BLaER1 treated with 17β-estradiol and CSF1 and Interleukin-3, amounts not matched to agents 10 nM and 100 nM (cell line): ENCODE data around the gene PHLDA1.
A peak's percentile ranks its signal among the peaks of the same experiment; 100 is the strongest.

Experiments
- H3K27ac ChIP-seq, 11 experiments: shearing (Covaris generic); formaldehyde crosslinking; 2 replicates each; pipeline ENCODE4 v1.8.1; 2022
- H3K27me3 ChIP-seq, 11 experiments: shearing (Covaris generic); formaldehyde crosslinking; 2 replicates each; pipeline ENCODE4 v1.8.1; 2022
- H3K36me3 ChIP-seq, 11 experiments: shearing (Covaris generic); formaldehyde crosslinking; 2 replicates each; pipeline ENCODE4 v1.8.1; 2022
- H3K4me1 ChIP-seq, 10 experiments: shearing (Covaris generic); formaldehyde crosslinking; 2 replicates each; pipeline ENCODE4 v1.8.1; 2022
- H3K4me2 ChIP-seq, 11 experiments: shearing (Covaris generic); formaldehyde crosslinking; 2 replicates each; pipeline ENCODE4 v1.8.1; 2022
- H3K4me3 ChIP-seq, 10 experiments: shearing (Covaris generic); formaldehyde crosslinking; 2 replicates each; pipeline ENCODE4 v1.8.1; 2022
- H3K9ac ChIP-seq, 11 experiments: shearing (Covaris generic); formaldehyde crosslinking; 2 replicates each; pipeline ENCODE4 v1.8.1; 2022
- H3K9me3 ChIP-seq, 11 experiments: shearing (Covaris generic); formaldehyde crosslinking; replicated peaks in 1 of 11; 2 replicates each; pipeline ENCODE4 v1.8.1; 2022
- H4K20me1 ChIP-seq, 11 experiments: shearing (Covaris generic); formaldehyde crosslinking; 2 replicates each; pipeline ENCODE4 v1.8.1; 2022
- Cebpa-rat ChIP-seq, 11 experiments: shearing (Covaris generic); IDR thresholded peaks; 2 replicates each; pipeline ENCODE4 v1.8.1; 2022

PHLDA1 gene

DNA sequence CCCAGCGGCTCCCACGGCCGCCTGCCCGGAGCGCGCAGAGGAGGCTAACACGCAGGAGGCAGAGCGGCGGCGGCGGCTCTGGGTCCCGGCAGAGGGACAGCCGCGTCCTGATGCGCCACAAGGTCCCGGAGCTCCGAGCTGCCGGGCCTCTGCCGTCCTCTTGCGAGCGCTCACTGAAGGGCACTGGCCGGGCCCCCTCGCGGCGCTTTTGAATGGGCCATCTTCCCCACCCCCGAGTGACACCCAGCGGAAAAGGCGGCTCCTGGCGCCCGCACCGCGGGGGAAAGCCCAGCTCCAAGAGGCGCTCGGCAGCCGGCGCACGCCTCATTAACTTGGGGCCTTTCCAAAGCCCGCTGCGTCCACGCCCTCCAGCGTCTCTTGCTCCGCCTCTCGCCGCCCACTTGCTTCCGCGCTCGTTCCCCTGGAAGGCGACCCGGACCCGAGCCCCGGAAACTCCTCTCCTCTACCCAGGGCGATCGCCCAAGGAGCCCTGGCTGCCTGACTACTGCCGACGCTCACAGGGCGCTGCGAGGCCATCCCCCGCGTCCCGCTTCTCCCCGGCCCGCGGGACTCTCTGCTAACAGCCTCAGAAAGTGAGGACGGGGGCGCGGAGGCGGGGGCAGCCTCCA, at the start of gene PHLDA1:
TSS of gene PHLDA1 (minus strand) at position 363 of the 629 bp plus-strand sequence.
- no peak for TF ChIP-seq Cebpa-rat (IDR thresholded peaks at IDR 0.05)
- Histone ChIP-seq H3K4me3 (peak within 1 kb of the TSS; percentile 68 to 80 (median 72)), H3K4me2 (peak within 1 kb of the TSS; percentile 90 to 100 (median 98)), H4K20me1 (peaks cover 0 to 27% (median 15%) of the 10 kb centered on the region in 11 experiments; a peak in 12 of 22 replicates), H3K36me3 (no peaks in the 10 kb centered on the region), H3K27me3 (peaks cover 28 to 33% (median 31%) of the 10 kb centered on the region in 11 experiments), H3K27ac (peak within 1 kb of the TSS; percentile 81 to 93 (median 87)), H3K4me1 (peaks cover 19 to 33% (median 25%) of the 10 kb centered on the region in 10 experiments), H3K9me3 (no peaks in the 10 kb centered on the region), H3K9ac (peak within 1 kb of the TSS; percentile 79 to 93 (median 88))

GRCh38 chr12:76080729-76081415, 49.3 kb upstream of the PHLDA1 start:
- no peak overlapping the region for H3K9ac ChIP-seq
- H3K4me3 ChIP-seq = peak overlapping the region in 3 of 10 experiments; percentile 8 to 97 (median 94); a peak in 4 of 20 replicates
- H4K20me1 ChIP-seq = peaks cover 73 to 85% (median 79%) of the 10 kb centered on the region in 11 experiments
- peak overlapping the region; percentile 82 to 98 (median 93); a peak in 21 of 22 replicates for H3K4me2 ChIP-seq
- no peaks in the 10 kb centered on the region for H3K27me3 ChIP-seq
- peaks cover 18 to 68% (median 55%) of the 10 kb centered on the region in 11 experiments; a peak in 21 of 22 replicates for H3K36me3 ChIP-seq
- peaks cover 7 to 16% (median 12%) of the 10 kb centered on the region in 11 experiments; a peak in 20 of 22 replicates for H3K9me3 ChIP-seq
- H3K4me1 ChIP-seq = peaks cover 30 to 59% (median 46%) of the 10 kb centered on the region in 10 experiments
- no peak overlapping the region for H3K27ac ChIP-seq
- TF ChIP-seq Cebpa-rat (IDR thresholded peaks at IDR 0.05) = no peak

GRCh38 chr12:76080017-76080728, 48.6 kb upstream of the PHLDA1 start:
- peaks cover 28 to 58% (median 40%) of the 10 kb centered on the region in 10 experiments for H3K4me1 ChIP-seq
- H3K4me3 ChIP-seq = peak overlapping the region in 1 of 10 experiments; percentile 0; a peak in 1 of 20 replicates
- peak overlapping the region; percentile 15 to 98 (median 92); a peak in 20 of 22 replicates for H3K4me2 ChIP-seq
- peaks cover 80 to 92% (median 86%) of the 10 kb centered on the region in 11 experiments for H4K20me1 ChIP-seq
- no peak overlapping the region for H3K9ac ChIP-seq
- no peaks in the 10 kb centered on the region for H3K27me3 ChIP-seq
- TF ChIP-seq Cebpa-rat (IDR thresholded peaks at IDR 0.05) = no peak
- H3K36me3 ChIP-seq = peaks cover 18 to 74% (median 59%) of the 10 kb centered on the region in 11 experiments; a peak in 21 of 22 replicates
- H3K27ac ChIP-seq = no peak overlapping the region
- H3K9me3 ChIP-seq = peaks cover 7 to 16% (median 12%) of the 10 kb centered on the region in 11 experiments; a peak in 20 of 22 replicates

- no peak overlapping the region for H3K9ac ChIP-seq
- H3K36me3 ChIP-seq = peaks cover 18 to 88% (median 72%) of the 10 kb centered on the region in 11 experiments; a peak in 21 of 22 replicates
- H3K4me2 ChIP-seq = peak overlapping the region in 2 of 11 experiments; percentile 5 to 17; a peak in 1 of 22 replicates
Observed at GRCh38 chr12:76078748-76079147, 47.2 kb upstream of the PHLDA1 start.

GRCh38 chr12:76075448-76075847, 43.9 kb upstream of the PHLDA1 start:
- Histone ChIP-seq H3K4me1 (peaks cover 3 to 33% (median 14%) of the 10 kb centered on the region in 10 experiments; a peak in 19 of 20 replicates), H3K4me3 (no peak overlapping the region), H3K4me2 (peak overlapping the region in 3 of 11 experiments; percentile 5 to 11 (median 10); a peak in 2 of 22 replicates), H3K9me3 (peaks cover 7 to 16% (median 13%) of the 10 kb centered on the region in 11 experiments; a peak in 20 of 22 replicates), H3K9ac (no peak overlapping the region), H3K27ac (0 out of 22 replicates have a peak overlapping the region, but pooled peaks of 1 of the 11 experiments have one; percentile 3), H3K36me3 (peaks cover 48 to 99% (median 86%) of the 10 kb centered on the region in 11 experiments), H4K20me1 (peaks cover 91 to 100% (median 100%) of the 10 kb centered on the region in 11 experiments), H3K27me3 (no peaks in the 10 kb centered on the region)
- TF ChIP-seq Cebpa-rat (IDR thresholded peaks at IDR 0.05) = no peak

More at GRCh38 chr12:76078748-76079147, 47.2 kb upstream of the PHLDA1 start:
- Histone ChIP-seq H4K20me1 (peaks cover 87 to 100% (median 100%) of the 10 kb centered on the region in 11 experiments), H3K27ac (no peak overlapping the region), H3K4me1 (peaks cover 27 to 64% (median 39%) of the 10 kb centered on the region in 10 experiments), H3K27me3 (no peaks in the 10 kb centered on the region), H3K4me3 (no peak overlapping the region), H3K9me3 (peaks cover 7 to 16% (median 12%) of the 10 kb centered on the region in 11 experiments; a peak in 20 of 22 replicates)
- TF ChIP-seq Cebpa-rat (IDR thresholded peaks at IDR 0.05) = no peak

GRCh38 chr12:76074701-76075336, 43.2 kb upstream of the PHLDA1 start:
- Histone ChIP-seq H3K27me3 (no peaks in the 10 kb centered on the region), H3K27ac (no peak overlapping the region), H3K36me3 (peaks cover 48 to 99% (median 86%) of the 10 kb centered on the region in 11 experiments), H3K4me1 (peaks cover 0 to 33% (median 10%) of the 10 kb centered on the region in 10 experiments; a peak in 13 of 20 replicates), H3K4me3 (no peak overlapping the region), H4K20me1 (peaks cover 91 to 100% (median 100%) of the 10 kb centered on the region in 11 experiments), H3K9ac (no peak overlapping the region), H3K4me2 (no peak overlapping the region; a peak in 2 of 22 replicates), H3K9me3 (peaks cover 7 to 20% (median 14%) of the 10 kb centered on the region in 11 experiments; a peak in 20 of 22 replicates)
- TF ChIP-seq Cebpa-rat (IDR thresholded peaks at IDR 0.05) = no peak

DNA sequence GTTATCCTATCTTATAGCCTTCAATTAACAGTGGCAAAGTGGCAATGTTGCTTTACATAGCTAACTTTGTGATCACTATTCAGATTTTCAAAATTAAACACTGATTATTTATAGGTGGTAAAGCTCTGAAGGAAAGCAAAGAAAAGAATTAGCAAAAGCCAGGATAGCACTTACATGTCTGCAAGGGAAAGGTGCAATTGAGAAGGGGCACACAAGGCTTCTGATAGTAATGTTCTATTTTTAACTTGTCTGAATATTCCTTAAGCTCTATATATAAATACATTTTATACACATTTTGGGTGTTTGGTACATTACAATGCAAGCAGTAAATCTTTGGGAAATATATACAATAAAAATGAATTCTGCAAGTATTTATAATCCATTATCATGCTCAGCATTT, 42.0 kb upstream of the PHLDA1 start:
- H3K4me3 ChIP-seq = no peak overlapping the region
- H4K20me1 ChIP-seq = peaks cover 83 to 100% (median 100%) of the 10 kb centered on the region in 11 experiments

More for the DNA sequence above, 42.0 kb upstream of the PHLDA1 start:
- H3K27ac ChIP-seq = no peak overlapping the region
- no peak overlapping the region for H3K9ac ChIP-seq
- TF ChIP-seq Cebpa-rat (IDR thresholded peaks at IDR 0.05) = no peak
- peaks cover 52 to 99% (median 86%) of the 10 kb centered on the region in 11 experiments for H3K36me3 ChIP-seq
- H3K27me3 ChIP-seq = no peaks in the 10 kb centered on the region
- peaks cover 0 to 37% (median 8%) of the 10 kb centered on the region in 10 experiments; a peak in 12 of 20 replicates for H3K4me1 ChIP-seq
- no peak overlapping the region for H3K4me2 ChIP-seq
- H3K9me3 ChIP-seq = peaks cover 0 to 15% (median 4%) of the 10 kb centered on the region in 11 experiments; a peak in 10 of 22 replicates
